Measurements from ENCODE around the gene LCP1. TPM values are rescaled to one million over a fixed set of nuclear protein-coding genes. Genes with fewer than 3 reads are reported as not detected.

LCP1 gene
- total RNA-seq, 1 experiment from 2014 or later, result 1.5 TPM

DNA sequence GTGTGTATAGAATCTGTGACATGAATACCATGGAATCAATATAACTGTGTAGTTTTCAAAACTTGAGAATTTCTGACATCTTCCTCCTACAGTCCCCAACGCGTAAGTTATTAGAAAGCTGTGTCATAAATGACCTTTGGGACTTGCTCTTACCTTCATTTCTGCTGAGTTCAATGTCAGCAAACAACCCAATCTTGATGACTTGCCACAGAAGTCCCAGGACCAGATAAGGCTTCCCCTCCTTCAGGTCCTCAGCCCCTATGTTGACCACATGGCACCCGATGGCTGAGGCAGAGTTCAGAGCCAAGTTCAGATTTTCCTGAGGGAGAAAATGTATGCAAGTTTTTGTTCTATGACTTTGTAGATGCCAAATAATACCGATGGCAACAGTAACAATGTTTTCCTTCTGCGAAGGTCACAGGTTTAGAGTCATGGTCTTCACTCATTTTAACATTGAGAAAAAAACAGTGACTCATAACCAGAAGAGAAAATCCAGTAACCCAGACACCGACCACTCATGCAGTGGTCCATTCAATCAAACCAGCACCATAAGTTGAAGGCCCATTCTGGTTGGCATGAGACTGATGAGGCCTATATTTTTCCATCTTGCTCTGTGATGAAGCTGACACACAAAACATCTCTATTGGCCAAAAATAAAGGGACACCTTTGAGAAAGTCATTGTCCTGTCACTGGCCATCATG lies 29.2 kb downstream of the LCP1 start:
- DNase-seq (ENCODE audit: low read depth, low spot score) (no peak), ATAC-seq (no peak)
- intact Hi-C loops (cut with micrococcal nuclease; ENCODE audit: unreplicated experiment) (no loop called here), in situ Hi-C loops (cut with HindIII; ENCODE audit: low pct_unique_long_range_greater_than_20kb, low sequenced_read_pairs) (no loop called here)
- H3K27me3 ChIP-seq (ENCODE audit: control insufficient read depth, insufficient read depth, low read length), result no peaks in the 10 kb centered on the region; the same call in 1 of the 2 replicates
- no peaks in the 10 kb centered on the region for H3K4me1 ChIP-seq (ENCODE audit: control insufficient read depth, insufficient read depth, low read length)
- no peaks in the 10 kb centered on the region for H3K36me3 ChIP-seq (ENCODE audit: control insufficient read depth, insufficient read depth, low read length)
- H3K4me3 ChIP-seq (ENCODE audit: low read depth in 2 of 2, low read length in 2 of 2), result no peak overlapping the region
- POLR2A ChIA-PET, result no interaction called here
- TF ChIP-seq TCF7L2 (IDR thresholded peaks at IDR 0.05; ENCODE audit: low read depth, low read length), result no peak
- TF ChIP-seq, protein P1, sequence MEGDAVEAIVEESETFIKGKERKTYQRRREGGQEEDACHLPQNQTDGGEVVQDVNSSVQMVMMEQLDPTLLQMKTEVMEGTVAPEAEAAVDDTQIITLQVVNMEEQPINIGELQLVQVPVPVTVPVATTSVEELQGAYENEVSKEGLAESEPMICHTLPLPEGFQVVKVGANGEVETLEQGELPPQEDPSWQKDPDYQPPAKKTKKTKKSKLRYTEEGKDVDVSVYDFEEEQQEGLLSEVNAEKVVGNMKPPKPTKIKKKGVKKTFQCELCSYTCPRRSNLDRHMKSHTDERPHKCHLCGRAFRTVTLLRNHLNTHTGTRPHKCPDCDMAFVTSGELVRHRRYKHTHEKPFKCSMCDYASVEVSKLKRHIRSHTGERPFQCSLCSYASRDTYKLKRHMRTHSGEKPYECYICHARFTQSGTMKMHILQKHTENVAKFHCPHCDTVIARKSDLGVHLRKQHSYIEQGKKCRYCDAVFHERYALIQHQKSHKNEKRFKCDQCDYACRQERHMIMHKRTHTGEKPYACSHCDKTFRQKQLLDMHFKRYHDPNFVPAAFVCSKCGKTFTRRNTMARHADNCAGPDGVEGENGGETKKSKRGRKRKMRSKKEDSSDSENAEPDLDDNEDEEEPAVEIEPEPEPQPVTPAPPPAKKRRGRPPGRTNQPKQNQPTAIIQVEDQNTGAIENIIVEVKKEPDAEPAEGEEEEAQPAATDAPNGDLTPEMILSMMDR (IDR thresholded peaks at IDR 0.05), result no peak
- TF ChIP-seq POLR2AphosphoS5 (IDR thresholded peaks at IDR 0.05; ENCODE audit: low read depth, low read length), result no peak
- TF ChIP-seq, protein P2, sequence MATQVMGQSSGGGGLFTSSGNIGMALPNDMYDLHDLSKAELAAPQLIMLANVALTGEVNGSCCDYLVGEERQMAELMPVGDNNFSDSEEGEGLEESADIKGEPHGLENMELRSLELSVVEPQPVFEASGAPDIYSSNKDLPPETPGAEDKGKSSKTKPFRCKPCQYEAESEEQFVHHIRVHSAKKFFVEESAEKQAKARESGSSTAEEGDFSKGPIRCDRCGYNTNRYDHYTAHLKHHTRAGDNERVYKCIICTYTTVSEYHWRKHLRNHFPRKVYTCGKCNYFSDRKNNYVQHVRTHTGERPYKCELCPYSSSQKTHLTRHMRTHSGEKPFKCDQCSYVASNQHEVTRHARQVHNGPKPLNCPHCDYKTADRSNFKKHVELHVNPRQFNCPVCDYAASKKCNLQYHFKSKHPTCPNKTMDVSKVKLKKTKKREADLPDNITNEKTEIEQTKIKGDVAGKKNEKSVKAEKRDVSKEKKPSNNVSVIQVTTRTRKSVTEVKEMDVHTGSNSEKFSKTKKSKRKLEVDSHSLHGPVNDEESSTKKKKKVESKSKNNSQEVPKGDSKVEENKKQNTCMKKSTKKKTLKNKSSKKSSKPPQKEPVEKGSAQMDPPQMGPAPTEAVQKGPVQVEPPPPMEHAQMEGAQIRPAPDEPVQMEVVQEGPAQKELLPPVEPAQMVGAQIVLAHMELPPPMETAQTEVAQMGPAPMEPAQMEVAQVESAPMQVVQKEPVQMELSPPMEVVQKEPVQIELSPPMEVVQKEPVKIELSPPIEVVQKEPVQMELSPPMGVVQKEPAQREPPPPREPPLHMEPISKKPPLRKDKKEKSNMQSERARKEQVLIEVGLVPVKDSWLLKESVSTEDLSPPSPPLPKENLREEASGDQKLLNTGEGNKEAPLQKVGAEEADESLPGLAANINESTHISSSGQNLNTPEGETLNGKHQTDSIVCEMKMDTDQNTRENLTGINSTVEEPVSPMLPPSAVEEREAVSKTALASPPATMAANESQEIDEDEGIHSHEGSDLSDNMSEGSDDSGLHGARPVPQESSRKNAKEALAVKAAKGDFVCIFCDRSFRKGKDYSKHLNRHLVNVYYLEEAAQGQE (IDR thresholded peaks at IDR 0.05; ENCODE audit: insufficient read depth in 1 of 2, low read depth in 2 of 2, low read length in 1 of 2), result no peak
- TF ChIP-seq SIN3A (IDR thresholded peaks at IDR 0.05; ENCODE audit: borderline replicate concordance, insufficient read depth, low read depth, low read length), result no peak
- no TSS peak for BruUV-seq (replicated peaks)
- H3K27ac ChIP-seq (ENCODE audit: low read length), result no peak overlapping the region
- no peaks in the 10 kb centered on the region for H3K9me3 ChIP-seq (ENCODE audit: control insufficient read depth, insufficient read depth, low read depth, low read length)
- CTCF ChIA-PET, result no interaction called here

DNA sequence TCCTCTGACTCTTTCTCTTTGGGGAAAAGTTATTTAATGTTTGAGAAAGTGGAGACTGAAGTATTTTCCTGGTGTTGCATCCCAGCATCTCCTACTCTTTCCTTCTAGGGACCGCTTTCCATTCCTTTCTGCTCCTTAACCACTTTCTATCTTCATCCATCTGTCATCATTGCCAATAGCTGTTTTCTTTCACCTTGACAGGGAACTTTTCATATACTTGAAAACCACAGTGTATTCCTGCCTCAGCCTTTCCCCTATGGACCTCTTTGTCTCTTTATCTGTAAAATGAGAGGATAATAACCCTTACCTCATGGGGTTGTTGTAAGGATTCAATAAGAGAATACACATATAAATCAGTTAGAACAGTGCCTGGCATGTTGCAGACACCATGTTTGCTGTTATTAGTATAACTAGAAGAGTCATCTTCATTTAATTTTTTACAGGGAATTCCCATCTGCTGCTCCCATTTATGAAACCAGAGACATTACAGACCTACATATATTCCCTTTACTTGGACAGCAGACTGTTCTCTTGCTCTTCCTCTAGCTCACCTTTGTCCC lies 31.8 kb downstream of the LCP1 start:
- BruUV-seq (replicated peaks), result no TSS peak
- no peak for ATAC-seq
- POLR2A ChIA-PET, result no interaction called here

More for the DNA sequence above, 31.8 kb downstream of the LCP1 start:
- intact Hi-C loops (cut with micrococcal nuclease; ENCODE audit: unreplicated experiment), result no loop called here
- Histone ChIP-seq H3K36me3 (ENCODE audit: control insufficient read depth, insufficient read depth, low read length) (no peaks in the 10 kb centered on the region), H3K27ac (ENCODE audit: low read length) (no peak overlapping the region), H3K4me1 (ENCODE audit: control insufficient read depth, insufficient read depth, low read length) (no peaks in the 10 kb centered on the region), H3K27me3 (ENCODE audit: control insufficient read depth, insufficient read depth, low read length) (no peaks in the 10 kb centered on the region; the same call in 1 of the 2 replicates), H3K4me3 (ENCODE audit: low read depth in 2 of 2, low read length in 2 of 2) (no peak overlapping the region), H3K9me3 (ENCODE audit: control insufficient read depth, insufficient read depth, low read depth, low read length) (no peaks in the 10 kb centered on the region)
- no peak for DNase-seq (ENCODE audit: low read depth, low spot score)
- in situ Hi-C loops (cut with HindIII; ENCODE audit: low pct_unique_long_range_greater_than_20kb, low sequenced_read_pairs), result no loop called here
- CTCF ChIA-PET, result no interaction called here
- TF ChIP-seq, protein P2 (IDR thresholded peaks at IDR 0.05; ENCODE audit: insufficient read depth in 1 of 2, low read depth in 2 of 2, low read length in 1 of 2), result no peak

Data from Panc1 (cell line).